ELR (cell line): ENCODE measurements around the gene ADTRP.

Experiments used
- DNase-seq: peaks from one replicate; pipeline ENCODE4 v3.0.0-alpha.2; 2015; ENCODE audit warnings: low read depth

ADTRP gene

GRCh38 chr6:11773013-11773412, 5.6 kb downstream of the ADTRP start:
- DNase-seq, result no peak

GRCh38 chr6:11772109-11772825, 6.3 kb downstream of the ADTRP start:
- peak; percentile 99 for DNase-seq

GRCh38 chr6:11771473-11772048, 7.0 kb downstream of the ADTRP start:
- DNase-seq, result peak; percentile 92

- peak; percentile 100 for DNase-seq
These were observed 7.8 kb downstream of the ADTRP start for GRCh38 chr6:11770546-11771466.

GRCh38 chr6:11769811-11770545, 8.6 kb downstream of the ADTRP start:
- peak; percentile 40 for DNase-seq

- DNase-seq, result peak; percentile 90
These were observed 9.4 kb downstream of the ADTRP start for GRCh38 chr6:11769244-11769643.

- no peak for DNase-seq
These were observed 10.4 kb downstream of the ADTRP start for GRCh38 chr6:11767978-11768756.

- DNase-seq, result no peak
These were observed 11.1 kb downstream of the ADTRP start for GRCh38 chr6:11767458-11767857.

GRCh38 chr6:11766589-11767450, 11.8 kb downstream of the ADTRP start:
- DNase-seq, result peak; percentile 99

GRCh38 chr6:11766043-11766442, 12.6 kb downstream of the ADTRP start:
- peak; percentile 39 for DNase-seq

GRCh38 chr6:11764250-11764604, 14.4 kb downstream of the ADTRP start:
- no peak for DNase-seq

- no peak for DNase-seq
These were observed 14.9 kb downstream of the ADTRP start for GRCh38 chr6:11763460-11764249.

- DNase-seq, result no peak
These were observed 15.7 kb downstream of the ADTRP start for GRCh38 chr6:11762794-11763459.

GRCh38 chr6:11761744-11762620, 16.6 kb downstream of the ADTRP start:
- no peak for DNase-seq

GRCh38 chr6:11760015-11760473, 18.6 kb downstream of the ADTRP start:
- DNase-seq, result no peak

- DNase-seq, result no peak
These were observed 19.7 kb downstream of the ADTRP start for GRCh38 chr6:11758878-11759277.

GRCh38 chr6:11756726-11757125, 21.9 kb downstream of the ADTRP start:
- no peak for DNase-seq

GRCh38 chr6:11756292-11756691, 22.3 kb downstream of the ADTRP start:
- no peak for DNase-seq
